Activated naive CD4-positive, alpha-beta T cell treated with anti-CD3 and anti-CD28 coated beads, Interleukin-2, amount 50 U/mL, for 24 hours (primary cell): ENCODE measurements around the gene ATG2A.

ENCODE experiments used
- H3K27ac Mint-ChIP-seq: one replicate; pipeline ENCODE4 v1.8.0; 2021; ENCODE audit warnings: mild to moderate bottlenecking, mixed read lengths
- H3K27me3 Mint-ChIP-seq: one replicate; pipeline ENCODE4 v1.8.0; 2021; ENCODE audit warnings: mixed read lengths
- H3K36me3 Mint-ChIP-seq: one replicate; pipeline ENCODE4 v1.8.0; 2021; ENCODE audit warnings: mixed read lengths
- H3K4me1 Mint-ChIP-seq: one replicate; pipeline ENCODE4 v1.8.0; 2021; ENCODE audit warnings: mixed read lengths
- H3K4me3 Mint-ChIP-seq: one replicate; pipeline ENCODE4 v1.8.0; 2021; ENCODE audit warnings: mild to moderate bottlenecking, mixed read lengths
- H3K9me3 Mint-ChIP-seq: one replicate; pipeline ENCODE4 v1.8.0; 2021; ENCODE audit warnings: mixed read lengths

The ATG2A gene

GRCh38 chr11:64897381-64898075, 19.5 kb downstream of the ATG2A start:
- no peak overlapping the region for H3K27ac Mint-ChIP-seq
- peaks cover 12% of the 10 kb centered on the region for H3K4me1 Mint-ChIP-seq
- H3K4me3 Mint-ChIP-seq, result no peak overlapping the region
- no peaks in the 10 kb centered on the region for H3K27me3 Mint-ChIP-seq
- peaks cover 4% of the 10 kb centered on the region for H3K36me3 Mint-ChIP-seq
- H3K9me3 Mint-ChIP-seq, result no peaks in the 10 kb centered on the region

- Mint-ChIP-seq H3K4me3 (no peak overlapping the region), H3K27me3 (no peaks in the 10 kb centered on the region), H3K36me3 (peaks cover 2% of the 10 kb centered on the region), H3K27ac (no peak overlapping the region), H3K4me1 (peaks cover 9% of the 10 kb centered on the region), H3K9me3 (no peaks in the 10 kb centered on the region)
These were observed 20.5 kb downstream of the ATG2A start for GRCh38 chr11:64896448-64897022.

DNA sequence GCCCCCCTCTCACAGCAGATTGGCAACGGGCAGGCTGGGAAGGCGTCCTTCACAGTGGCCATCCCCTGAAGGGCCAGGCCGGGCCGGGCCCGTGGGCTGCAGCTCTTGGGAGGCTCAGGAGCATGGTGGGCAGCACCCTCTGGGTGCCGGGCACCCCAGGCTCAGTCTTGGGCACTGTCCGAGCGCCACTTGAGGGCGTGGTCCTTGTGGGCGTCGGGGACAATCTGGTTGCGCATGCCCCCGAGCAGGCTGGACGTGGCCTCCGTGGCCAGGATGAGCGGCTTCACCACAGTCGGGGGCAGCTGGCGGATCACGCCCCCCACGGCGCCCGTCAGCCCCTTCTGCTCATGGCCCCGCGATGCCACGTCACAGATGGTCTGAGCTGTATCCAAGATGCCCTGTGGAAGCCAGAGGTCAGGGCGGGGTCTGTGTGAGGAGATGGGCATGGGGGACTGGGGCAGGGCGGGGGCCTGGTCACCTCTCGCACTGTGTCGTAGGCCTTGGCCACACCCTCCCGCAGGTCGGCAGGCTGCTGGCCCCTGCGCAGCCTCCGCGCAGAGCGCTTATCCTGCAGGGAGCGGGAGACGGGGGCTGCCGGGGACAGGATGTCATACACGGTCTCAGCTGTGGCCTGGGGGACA, 22.1 kb downstream of the ATG2A start:
- peaks cover under 1% of the 10 kb centered on the region for H3K4me1 Mint-ChIP-seq
- H3K27ac Mint-ChIP-seq, result no peak overlapping the region
- no peak overlapping the region for H3K4me3 Mint-ChIP-seq
- H3K9me3 Mint-ChIP-seq, result no peaks in the 10 kb centered on the region
- H3K36me3 Mint-ChIP-seq, result no peaks in the 10 kb centered on the region
- H3K27me3 Mint-ChIP-seq, result no peaks in the 10 kb centered on the region

DNA sequence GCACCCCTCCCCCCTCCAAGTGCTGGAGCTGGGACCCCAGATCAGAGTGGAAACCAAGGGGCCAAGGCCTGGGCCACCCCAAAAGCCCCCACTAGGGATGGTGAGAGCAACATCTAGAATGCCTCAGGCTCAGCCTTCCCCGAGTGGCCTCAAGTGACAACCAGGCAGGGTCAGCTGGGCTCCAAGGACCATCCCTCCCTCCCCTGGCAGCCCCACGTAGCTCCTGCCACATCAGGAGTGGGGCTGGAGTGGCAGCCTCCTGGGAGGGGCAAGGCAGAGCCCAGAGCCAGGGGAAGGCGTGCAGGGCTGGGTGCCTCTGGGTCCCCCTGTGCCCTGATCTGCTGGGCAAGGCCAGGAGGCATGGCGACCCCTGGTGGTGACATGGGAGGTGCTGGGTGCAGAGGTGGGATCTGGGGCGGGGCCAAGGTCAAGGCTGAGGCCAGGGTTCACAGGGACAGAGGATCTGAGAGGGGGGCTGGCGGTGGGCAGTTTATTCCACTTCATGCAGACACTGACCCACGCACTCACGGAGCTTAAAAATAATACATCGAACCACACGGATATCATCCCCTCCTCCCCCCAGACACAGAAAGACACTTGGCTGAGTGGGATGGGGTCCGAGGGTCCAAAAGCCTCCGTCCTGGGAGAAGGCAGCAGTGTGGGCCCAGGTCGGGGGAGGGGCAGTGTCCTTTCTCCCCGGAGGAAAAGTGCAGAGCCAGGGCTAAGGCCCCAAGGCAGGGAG, 22.8 kb downstream of the ATG2A start:
- Mint-ChIP-seq H3K4me1 (no peaks in the 10 kb centered on the region), H3K9me3 (no peaks in the 10 kb centered on the region), H3K27me3 (no peaks in the 10 kb centered on the region), H3K27ac (no peak overlapping the region), H3K36me3 (no peaks in the 10 kb centered on the region), H3K4me3 (no peak overlapping the region)

DNA sequence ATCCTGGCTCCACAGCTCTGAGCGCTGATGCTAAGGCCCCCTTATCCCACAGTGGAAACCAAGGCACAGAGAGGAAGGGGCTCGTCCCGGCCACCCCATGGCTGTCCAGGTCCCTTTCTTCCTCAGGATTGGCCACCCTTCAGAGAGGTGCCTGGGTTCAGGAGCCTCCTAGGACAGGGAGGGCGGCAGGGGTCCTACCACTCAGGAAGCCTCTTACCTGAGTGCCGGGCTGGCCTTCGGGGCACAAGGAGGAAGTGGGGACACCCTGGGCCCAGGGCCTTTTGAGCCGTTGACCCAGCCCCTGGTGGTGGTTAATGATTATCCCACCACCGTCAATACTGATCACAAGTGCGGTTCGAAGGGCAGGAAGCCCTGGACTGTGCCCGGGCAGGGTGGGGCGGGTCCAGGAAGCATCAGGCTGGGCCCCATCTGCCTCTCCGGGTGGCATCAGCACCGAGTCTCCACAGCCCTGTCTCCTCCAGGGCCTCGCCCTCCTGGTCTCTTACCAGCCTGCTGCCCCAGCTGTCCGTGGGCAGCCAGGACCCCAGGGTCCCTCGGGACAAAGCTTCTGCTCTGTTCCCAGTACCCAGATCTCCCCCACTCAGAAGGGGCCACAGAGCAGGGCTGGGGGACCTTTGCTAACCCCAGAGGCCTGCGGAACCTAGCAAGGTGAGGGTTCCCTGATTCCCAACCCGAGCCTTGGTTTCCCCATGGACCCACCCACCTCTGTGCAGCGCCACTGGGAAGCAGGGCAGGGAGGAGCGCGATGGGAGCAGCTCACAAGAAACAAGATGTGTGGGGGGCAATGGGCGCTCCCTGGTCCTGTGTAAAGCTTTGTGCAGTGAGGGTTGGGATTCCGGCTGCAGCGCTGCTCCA, 23.6 kb downstream of the ATG2A start:
- H3K4me1 Mint-ChIP-seq, result peaks cover under 1% of the 10 kb centered on the region
- H3K27me3 Mint-ChIP-seq, result no peaks in the 10 kb centered on the region
- no peaks in the 10 kb centered on the region for H3K36me3 Mint-ChIP-seq
- no peak overlapping the region for H3K4me3 Mint-ChIP-seq
- H3K27ac Mint-ChIP-seq, result no peak overlapping the region
- H3K9me3 Mint-ChIP-seq, result no peaks in the 10 kb centered on the region

GRCh38 chr11:64892838-64893193, 24.2 kb downstream of the ATG2A start:
- Mint-ChIP-seq H3K9me3 (no peaks in the 10 kb centered on the region), H3K36me3 (no peaks in the 10 kb centered on the region), H3K4me1 (peaks cover 6% of the 10 kb centered on the region), H3K27ac (no peak overlapping the region), H3K4me3 (no peak overlapping the region), H3K27me3 (no peaks in the 10 kb centered on the region)

- no peaks in the 10 kb centered on the region for H3K36me3 Mint-ChIP-seq
- H3K4me1 Mint-ChIP-seq, result peaks cover 8% of the 10 kb centered on the region
- H3K4me3 Mint-ChIP-seq, result no peak overlapping the region
- H3K27me3 Mint-ChIP-seq, result no peaks in the 10 kb centered on the region
- H3K9me3 Mint-ChIP-seq, result no peaks in the 10 kb centered on the region
- no peak overlapping the region for H3K27ac Mint-ChIP-seq
These were observed 24.6 kb downstream of the ATG2A start for GRCh38 chr11:64892411-64892831.

DNA sequence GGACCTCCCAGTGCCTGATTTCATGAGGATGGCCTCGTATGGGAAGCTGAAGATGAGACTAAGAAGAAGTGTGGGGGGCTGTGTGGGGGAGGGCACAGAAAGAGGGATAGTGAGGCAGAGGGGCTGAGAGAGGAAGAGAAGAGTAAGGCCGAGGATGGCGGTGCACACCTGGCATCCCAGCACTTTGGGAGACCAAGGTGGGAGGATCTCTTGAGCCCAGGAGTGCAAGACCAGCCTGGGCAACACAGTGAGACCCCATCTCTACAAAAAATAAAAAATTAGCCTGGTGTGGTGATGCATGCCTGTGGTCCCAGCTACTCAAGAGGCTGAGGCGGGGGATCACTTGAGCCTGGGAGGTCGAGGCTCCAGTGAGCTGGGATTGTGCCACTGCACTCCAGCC, 25.1 kb downstream of the ATG2A start:
- Mint-ChIP-seq H3K4me3 (no peak overlapping the region), H3K27ac (no peak overlapping the region), H3K27me3 (no peaks in the 10 kb centered on the region), H3K36me3 (no peaks in the 10 kb centered on the region), H3K4me1 (peaks cover 11% of the 10 kb centered on the region), H3K9me3 (no peaks in the 10 kb centered on the region)

- H3K4me1 Mint-ChIP-seq, result peaks cover 11% of the 10 kb centered on the region
- no peaks in the 10 kb centered on the region for H3K27me3 Mint-ChIP-seq
- no peak overlapping the region for H3K4me3 Mint-ChIP-seq
- H3K36me3 Mint-ChIP-seq, result no peaks in the 10 kb centered on the region
- no peak overlapping the region for H3K27ac Mint-ChIP-seq
- H3K9me3 Mint-ChIP-seq, result no peaks in the 10 kb centered on the region
These were observed 25.7 kb downstream of the ATG2A start for GRCh38 chr11:64891215-64891848.

GRCh38 chr11:64890522-64890939, 26.5 kb downstream of the ATG2A start:
- no peaks in the 10 kb centered on the region for H3K27me3 Mint-ChIP-seq
- no peak overlapping the region for H3K4me3 Mint-ChIP-seq
- H3K27ac Mint-ChIP-seq, result no peak overlapping the region
- H3K4me1 Mint-ChIP-seq, result peaks cover 19% of the 10 kb centered on the region
- H3K36me3 Mint-ChIP-seq, result no peaks in the 10 kb centered on the region
- H3K9me3 Mint-ChIP-seq, result no peaks in the 10 kb centered on the region

DNA sequence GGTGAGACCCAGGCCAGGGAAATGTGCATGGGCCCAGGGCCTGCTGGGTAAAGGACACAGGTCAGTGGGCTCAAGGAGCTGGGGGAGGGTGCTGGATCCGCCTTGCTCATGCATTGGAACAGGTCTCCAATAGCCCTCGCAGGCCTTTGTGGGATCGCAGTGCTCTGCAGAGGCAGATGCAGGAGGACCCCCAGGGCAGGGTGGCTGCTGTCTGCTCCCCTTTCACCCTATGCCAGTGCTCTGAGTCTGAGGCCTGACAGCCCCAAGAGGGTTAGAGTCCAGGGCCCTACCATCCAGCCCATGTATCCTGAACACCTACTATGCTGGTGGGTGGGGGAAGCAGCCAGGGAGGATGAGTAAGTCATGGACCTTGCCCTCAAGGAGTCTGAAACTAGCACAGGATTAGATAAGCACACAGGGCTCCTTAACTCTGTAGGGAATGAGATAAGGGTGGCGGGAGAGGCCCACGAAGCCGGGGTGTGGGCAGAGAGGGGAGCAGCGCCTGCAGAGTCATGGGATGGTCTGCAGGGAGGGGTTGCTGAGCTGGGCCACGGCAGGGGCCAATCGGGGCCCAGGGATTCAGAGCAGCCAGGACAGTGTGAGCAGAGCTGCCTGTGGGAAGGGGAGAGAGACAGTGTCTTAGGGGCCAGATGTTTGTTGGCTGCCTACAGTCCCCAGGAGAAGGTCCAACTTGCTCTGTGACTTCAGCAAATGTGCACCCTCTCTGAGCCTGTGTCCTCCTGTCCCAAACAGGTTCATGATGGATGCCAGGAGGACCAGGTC, 28.1 kb downstream of the ATG2A start:
- Mint-ChIP-seq H3K27me3 (no peaks in the 10 kb centered on the region), H3K27ac (no peak overlapping the region), H3K4me3 (no peak overlapping the region), H3K4me1 (peaks cover 30% of the 10 kb centered on the region), H3K9me3 (no peaks in the 10 kb centered on the region), H3K36me3 (no peaks in the 10 kb centered on the region)

DNA sequence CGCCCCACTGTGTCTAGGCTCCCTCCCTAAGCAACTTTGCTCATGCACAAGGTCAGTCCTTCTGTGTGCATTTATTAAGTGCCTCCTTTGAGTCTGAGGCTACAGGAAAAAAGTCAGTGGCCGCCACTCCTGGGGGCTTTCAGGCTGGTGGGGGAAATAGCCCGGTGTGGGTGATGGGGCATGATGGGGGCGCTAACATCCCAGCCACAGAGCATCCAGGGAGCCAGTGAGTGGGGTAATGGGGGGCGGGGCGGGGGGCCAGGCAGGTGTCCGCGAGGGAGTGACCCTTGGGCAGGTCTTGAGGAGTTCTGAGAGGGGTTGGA, 28.6 kb downstream of the ATG2A start:
- no peaks in the 10 kb centered on the region for H3K9me3 Mint-ChIP-seq
- peak overlapping the region; percentile 88 for H3K27ac Mint-ChIP-seq
- peaks cover 30% of the 10 kb centered on the region for H3K4me1 Mint-ChIP-seq
- no peaks in the 10 kb centered on the region for H3K27me3 Mint-ChIP-seq
- no peaks in the 10 kb centered on the region for H3K36me3 Mint-ChIP-seq
- peak overlapping the region; percentile 81 for H3K4me3 Mint-ChIP-seq

DNA sequence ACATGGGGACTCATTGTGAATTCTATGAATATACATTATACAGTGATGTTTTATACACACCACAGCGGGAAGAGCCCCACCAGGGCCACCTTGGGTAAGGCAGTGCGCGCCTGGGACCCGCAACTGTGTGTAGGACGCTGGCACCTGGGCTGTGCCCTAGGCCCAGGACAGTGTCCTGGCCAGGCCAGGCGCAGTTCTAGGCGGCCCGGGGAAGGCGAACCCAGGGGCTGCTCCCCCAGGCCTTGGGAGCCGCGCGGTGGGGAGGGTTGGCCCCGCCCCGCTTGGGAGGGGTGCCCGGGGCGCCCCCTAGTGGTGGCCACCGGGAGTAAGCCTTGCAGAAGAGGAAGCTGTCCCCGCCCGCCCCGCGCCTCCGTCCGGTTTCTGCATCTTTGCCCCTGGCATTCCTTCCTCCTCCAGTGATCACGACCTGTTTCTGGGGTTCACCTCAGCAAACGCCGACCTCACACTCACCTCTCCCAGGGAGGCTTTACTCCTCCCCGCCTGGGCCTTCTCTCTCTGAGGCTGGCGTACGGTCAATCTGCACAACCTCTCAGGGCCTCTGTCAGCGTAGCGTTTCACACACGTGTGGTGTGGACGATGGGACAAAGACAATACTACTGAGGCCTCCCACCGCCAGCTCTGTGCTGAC, 29.1 kb downstream of the ATG2A start:
- Mint-ChIP-seq H3K27ac (peak overlapping the region; percentile 88), H3K36me3 (no peaks in the 10 kb centered on the region), H3K27me3 (no peaks in the 10 kb centered on the region), H3K4me1 (peaks cover 30% of the 10 kb centered on the region), H3K4me3 (peak overlapping the region; percentile 81), H3K9me3 (no peaks in the 10 kb centered on the region)

DNA sequence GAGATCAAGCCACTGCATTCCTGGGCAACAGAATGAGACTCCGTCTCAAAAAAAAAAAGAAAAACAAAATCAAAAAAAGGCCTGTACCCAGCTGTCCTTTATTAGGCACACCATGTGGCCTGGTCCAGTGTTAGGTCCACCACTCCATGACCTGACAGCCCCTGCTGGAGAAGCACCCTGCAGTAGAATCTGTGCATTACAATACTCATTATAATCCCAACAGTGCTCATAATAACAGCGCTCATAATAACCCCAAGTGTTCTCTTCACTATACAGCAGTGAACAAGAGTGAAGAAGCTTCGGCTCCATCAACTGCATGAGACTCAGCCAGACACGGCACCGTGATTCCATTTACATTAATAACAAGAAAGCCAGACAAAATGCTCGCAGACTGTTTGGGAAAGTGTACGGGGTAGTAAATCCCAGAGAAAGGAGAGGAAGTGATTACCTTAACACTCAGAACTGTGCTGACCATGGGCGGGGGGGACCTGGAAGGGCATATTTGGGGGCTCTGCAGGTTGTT, 29.7 kb downstream of the ATG2A start:
- peak overlapping the region; percentile 86 for H3K27ac Mint-ChIP-seq
- H3K4me3 Mint-ChIP-seq, result peak overlapping the region; percentile 27
- H3K36me3 Mint-ChIP-seq, result no peaks in the 10 kb centered on the region
- no peaks in the 10 kb centered on the region for H3K27me3 Mint-ChIP-seq
- H3K9me3 Mint-ChIP-seq, result no peaks in the 10 kb centered on the region
- H3K4me1 Mint-ChIP-seq, result peaks cover 32% of the 10 kb centered on the region
